GM19099 (cell line): Measurements from ENCODE around the gene GRIK3.

ENCODE experiments used
- POLR2A ChIP-seq: IDR thresholded peaks from 3 replicates; pipeline ENCODE4 v1.6.1; 2011; ENCODE audit warnings: low read depth; ENCODE audit not compliant: insufficient read length; ENCODE audit errors: extremely low read depth

The GRIK3 gene

GRCh38 chr1:37053173-37053572 lies 18.9 kb upstream of the GRIK3 start:
- no peak for TF ChIP-seq POLR2A

- TF ChIP-seq POLR2A, result no peak
These were observed 17.8 kb upstream of the GRIK3 start for GRCh38 chr1:37052120-37052519.

- TF ChIP-seq POLR2A, result no peak
These were observed 17.0 kb upstream of the GRIK3 start for GRCh38 chr1:37051346-37051745.

GRCh38 chr1:37047542-37047941 lies 13.2 kb upstream of the GRIK3 start:
- TF ChIP-seq POLR2A, result no peak

GRCh38 chr1:37043101-37043500 lies 8.8 kb upstream of the GRIK3 start:
- no peak for TF ChIP-seq POLR2A

GRCh38 chr1:37042506-37042905 lies 8.2 kb upstream of the GRIK3 start:
- no peak for TF ChIP-seq POLR2A

GRCh38 chr1:37041483-37041882 lies 7.2 kb upstream of the GRIK3 start:
- TF ChIP-seq POLR2A, result no peak

- TF ChIP-seq POLR2A, result no peak
These were observed 6.5 kb upstream of the GRIK3 start for GRCh38 chr1:37040773-37041172.

- TF ChIP-seq POLR2A, result no peak
These were observed 5.9 kb upstream of the GRIK3 start for GRCh38 chr1:37040261-37040660.

GRCh38 chr1:37038227-37039093 lies 4.1 kb upstream of the GRIK3 start:
- no peak for TF ChIP-seq POLR2A

GRCh38 chr1:37037690-37038089 lies 3.4 kb upstream of the GRIK3 start:
- no peak for TF ChIP-seq POLR2A

- TF ChIP-seq POLR2A, result no peak
These were observed 2.3 kb upstream of the GRIK3 start for GRCh38 chr1:37036667-37037053.

GRCh38 chr1:37035796-37036666 lies 1.7 kb upstream of the GRIK3 start:
- no peak for TF ChIP-seq POLR2A

- TF ChIP-seq POLR2A, result no peak
These were observed 838 bp upstream of the GRIK3 start for GRCh38 chr1:37035014-37035691.

GRCh38 chr1:37033355-37034101 lies 787 bp downstream of the GRIK3 start:
- no peak for TF ChIP-seq POLR2A

- no peak for TF ChIP-seq POLR2A
These were observed 1.5 kb downstream of the GRIK3 start for GRCh38 chr1:37032660-37033354.
